ENCODE measurements around the gene PITPNM3. TPM values are rescaled to one million over a fixed set of nuclear protein-coding genes. Genes with fewer than 3 reads are reported as not detected.

The PITPNM3 gene
- polyA plus RNA-seq, 1 donor from 2014 or later, result not detected

DNA sequence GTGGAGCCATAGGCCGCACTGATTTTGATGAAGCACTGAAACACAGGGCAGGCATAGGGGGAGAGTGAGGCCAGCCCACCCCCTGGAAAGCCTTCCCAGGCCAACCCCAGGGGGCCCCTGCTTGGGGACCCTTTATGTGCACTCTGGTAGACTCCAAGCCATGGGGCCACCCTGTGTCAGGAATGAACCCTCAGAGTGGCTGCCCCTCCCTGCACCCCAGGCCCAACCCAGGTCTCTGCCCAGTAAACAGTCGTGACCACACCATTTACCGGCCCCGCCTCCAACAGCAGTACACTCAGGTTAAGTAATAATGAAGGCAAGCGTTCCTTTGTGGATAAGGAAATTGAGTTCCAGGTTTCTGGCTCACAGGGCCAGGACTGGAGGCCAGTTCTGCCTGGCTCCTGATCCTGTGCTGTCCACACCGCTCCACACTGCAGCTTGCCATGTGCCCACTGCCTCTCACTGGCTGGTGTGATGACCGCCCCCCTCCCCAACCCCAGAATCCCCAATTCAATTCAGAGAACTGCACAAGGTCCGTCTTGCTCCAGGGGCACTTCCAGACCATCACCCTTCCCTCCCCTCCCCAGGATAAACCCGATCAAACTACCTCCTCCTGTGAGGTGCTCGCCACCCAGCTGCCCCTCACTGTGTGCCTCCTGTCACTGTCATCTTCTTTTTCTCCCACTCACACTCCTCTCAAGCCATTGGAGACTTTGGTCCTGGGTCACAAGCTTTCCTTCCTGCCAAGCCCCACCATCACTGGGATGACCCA, 98.5 kb downstream of the PITPNM3 start:
- Mint-ChIP-seq H3K27me3 (peaks cover 7% of the 10 kb centered on the region), H3K27ac (no peak overlapping the region), H3K9me3 (no peaks in the 10 kb centered on the region), H3K36me3 (no peaks in the 10 kb centered on the region), H3K4me1 (peaks cover 7 to 9% (median 8%) of the 10 kb centered on the region in 3 donors), H3K4me3 (no peak overlapping the region)

DNA sequence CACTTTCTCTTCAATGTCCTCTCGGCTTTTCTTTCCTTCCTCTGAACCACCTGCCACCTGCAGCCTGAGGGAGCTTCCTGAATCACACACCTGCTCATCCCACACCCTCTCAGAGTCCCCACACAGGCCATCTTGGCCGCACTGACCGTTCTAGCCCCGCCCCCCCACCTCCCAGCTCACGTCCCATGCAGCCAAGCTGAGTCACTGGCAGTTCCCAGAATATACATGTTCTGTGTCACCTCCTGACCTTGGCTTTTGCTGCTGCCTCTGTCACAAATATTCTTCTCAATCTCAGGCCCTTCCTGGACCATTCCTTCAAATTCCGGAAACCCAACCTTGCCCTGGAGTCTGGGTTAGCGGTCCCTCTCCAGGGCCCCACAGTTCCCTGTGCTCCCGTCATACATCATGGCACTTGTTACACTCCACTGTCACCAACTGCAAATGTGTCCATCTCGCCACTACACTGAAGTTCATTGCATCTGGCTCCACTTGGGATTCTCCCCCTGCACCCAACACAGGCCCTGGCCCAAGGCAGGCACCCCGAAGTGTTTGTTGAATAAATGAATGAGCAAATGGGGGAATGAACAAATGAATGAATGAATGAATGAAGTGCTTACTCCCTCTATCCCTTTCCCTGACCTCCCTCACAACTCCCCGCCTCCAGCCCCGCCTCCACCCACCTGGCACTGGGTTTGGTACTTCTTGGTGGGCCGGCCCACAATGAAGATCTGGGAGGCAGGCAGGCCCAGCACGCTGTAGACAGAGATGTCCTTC, 99.3 kb downstream of the PITPNM3 start:
- Mint-ChIP-seq H3K9me3 (no peaks in the 10 kb centered on the region), H3K27me3 (peaks cover 5% of the 10 kb centered on the region), H3K36me3 (no peaks in the 10 kb centered on the region), H3K4me3 (no peak overlapping the region), H3K27ac (peak overlapping the region in 1 of 3 donors; percentile 29), H3K4me1 (peaks cover 6 to 14% (median 8%) of the 10 kb centered on the region in 3 donors)

DNA sequence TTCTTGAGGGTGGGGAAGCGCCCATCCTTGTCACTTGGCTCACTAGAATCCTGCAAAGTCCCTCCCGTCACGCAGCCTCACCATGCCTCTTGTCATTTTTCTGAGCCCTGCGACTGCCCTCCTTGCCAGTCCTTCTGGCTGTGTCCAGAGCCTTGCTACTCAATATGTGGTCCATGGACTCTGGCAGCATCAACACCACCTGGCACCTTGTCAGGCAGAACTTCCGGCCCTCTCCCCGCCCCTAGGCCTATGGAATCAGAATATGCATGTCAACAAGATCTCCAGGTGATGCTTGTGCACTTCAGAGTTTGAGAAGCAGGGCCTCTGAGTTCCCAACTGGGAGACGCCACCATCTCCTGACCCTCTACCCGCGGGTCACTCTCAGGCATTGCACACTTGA, 100.0 kb downstream of the PITPNM3 start:
- Mint-ChIP-seq H3K36me3 (no peaks in the 10 kb centered on the region), H3K4me3 (peak overlapping the region in 1 of 4 donors; percentile 19), H3K9me3 (no peaks in the 10 kb centered on the region), H3K27me3 (peaks cover 5% of the 10 kb centered on the region), H3K4me1 (peaks cover 7 to 14% (median 8%) of the 10 kb centered on the region in 3 donors), H3K27ac (peak overlapping the region in 1 of 3 donors; percentile 6)

DNA sequence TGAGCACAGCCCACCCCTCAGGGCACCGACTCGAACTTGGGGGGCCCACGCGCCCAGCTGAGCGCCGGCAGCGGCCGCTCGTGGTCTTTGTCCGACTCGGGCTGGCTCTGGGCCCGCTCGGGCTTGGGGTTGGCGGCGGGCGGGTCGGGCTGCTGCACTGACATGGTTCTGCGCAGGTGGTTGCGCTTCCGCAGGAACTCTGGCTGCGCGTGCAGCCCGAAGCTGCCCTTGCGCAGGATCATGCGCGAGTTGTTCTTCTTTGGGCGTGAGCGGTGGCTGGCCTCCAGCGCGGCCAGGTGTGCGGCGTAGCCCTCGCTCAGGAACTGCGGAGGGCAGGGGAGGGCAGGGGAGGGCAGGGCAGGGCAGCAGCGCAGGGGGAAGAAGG, 101.0 kb downstream of the PITPNM3 start:
- H3K27ac Mint-ChIP-seq, result peak overlapping the region in 1 of 3 donors; percentile 92
- H3K27me3 Mint-ChIP-seq, result peaks cover 5% of the 10 kb centered on the region
- H3K9me3 Mint-ChIP-seq, result no peaks in the 10 kb centered on the region
- no peaks in the 10 kb centered on the region for H3K36me3 Mint-ChIP-seq
- H3K4me1 Mint-ChIP-seq, result peaks cover 11 to 17% (median 13%) of the 10 kb centered on the region in 3 donors
- H3K4me3 Mint-ChIP-seq, result peak overlapping the region in 3 of 4 donors; percentile 48 to 85 (median 82)

DNA sequence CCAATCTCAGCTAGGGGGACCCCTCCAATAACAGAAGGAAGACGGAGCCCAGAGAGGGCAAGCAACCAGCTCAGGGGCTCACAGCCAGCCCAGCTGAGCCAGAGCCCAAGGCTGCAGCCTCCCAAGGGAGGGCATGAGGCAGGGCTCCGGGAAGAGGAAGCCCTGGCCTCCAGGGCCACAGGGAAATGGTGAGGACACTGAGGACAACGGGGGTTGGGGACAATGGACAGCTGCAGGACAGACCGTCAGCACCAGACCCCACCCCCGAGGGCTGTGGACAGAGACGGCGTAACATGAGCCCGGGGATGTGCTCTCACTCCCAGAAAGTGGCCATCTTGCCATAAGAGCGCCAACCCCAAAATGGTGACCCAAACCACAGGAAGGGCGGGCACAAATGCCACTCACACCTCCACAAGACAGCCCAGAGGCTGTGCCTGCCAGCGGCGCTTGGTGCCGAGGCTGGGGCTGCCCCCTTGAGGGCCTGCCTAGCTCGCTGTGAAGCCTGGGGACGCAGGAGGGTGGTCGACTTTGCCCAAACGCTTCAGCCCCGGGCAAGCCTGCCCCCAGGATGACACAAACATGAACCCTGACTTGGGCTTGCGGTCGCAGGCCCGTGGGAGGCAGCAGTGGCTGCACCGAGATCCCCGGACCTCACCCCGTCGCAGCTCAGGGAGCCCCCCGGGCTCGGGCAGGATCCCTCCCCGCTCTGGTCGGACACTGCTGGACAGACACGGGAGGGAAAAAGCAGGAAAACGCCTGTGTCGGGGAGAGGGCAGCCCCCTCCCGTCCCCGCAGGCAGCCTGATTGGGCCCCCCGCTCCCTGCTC, 101.6 kb downstream of the PITPNM3 start:
- Mint-ChIP-seq H3K27me3 (peaks cover 3% of the 10 kb centered on the region), H3K27ac (peak overlapping the region in 1 of 3 donors; percentile 56), H3K36me3 (no peaks in the 10 kb centered on the region), H3K9me3 (no peaks in the 10 kb centered on the region), H3K4me1 (peaks cover 11 to 17% (median 13%) of the 10 kb centered on the region in 3 donors), H3K4me3 (no peak overlapping the region)

DNA sequence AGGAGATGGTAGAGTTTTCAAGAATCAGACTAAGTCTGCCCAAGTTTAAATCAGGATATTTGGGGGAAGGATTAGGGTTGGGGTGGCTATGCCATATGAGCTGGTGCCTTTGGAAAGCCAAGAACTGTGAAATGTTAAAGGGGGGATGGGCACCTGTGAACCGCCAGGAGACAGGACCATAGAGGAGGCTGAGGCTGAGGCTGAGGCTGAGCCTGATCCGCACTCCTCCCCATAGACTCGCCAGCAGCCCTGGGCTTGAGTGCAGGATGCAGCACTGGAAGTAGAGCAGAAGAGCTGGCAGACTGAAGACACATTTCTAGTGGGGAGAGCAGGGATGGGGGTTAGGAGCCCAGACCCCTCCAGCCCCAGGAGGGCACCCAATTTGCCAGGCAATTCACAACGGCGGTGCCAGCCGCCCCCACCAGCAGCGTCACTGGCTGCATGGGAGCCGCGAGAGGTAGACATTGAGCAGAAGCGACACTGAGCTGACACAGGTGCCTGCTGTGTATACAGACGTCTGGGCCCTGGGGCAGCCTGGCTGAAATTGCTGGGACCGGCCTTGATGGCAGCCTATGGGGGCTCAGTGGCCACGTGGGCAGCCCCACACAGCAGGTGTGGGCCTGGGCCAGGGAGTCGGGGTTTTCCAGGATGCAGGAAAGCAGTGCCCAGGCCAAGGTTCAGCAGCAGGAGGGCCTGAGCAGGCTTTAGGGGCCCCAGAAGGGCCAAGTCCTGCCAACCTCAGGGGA, 102.9 kb downstream of the PITPNM3 start:
- Mint-ChIP-seq H3K4me3 (peak overlapping the region in 1 of 4 donors; percentile 82), H3K9me3 (no peaks in the 10 kb centered on the region), H3K36me3 (no peaks in the 10 kb centered on the region), H3K4me1 (peaks cover 11 to 17% (median 13%) of the 10 kb centered on the region in 3 donors), H3K27ac (peak overlapping the region; percentile 53 to 75 (median 56)), H3K27me3 (peaks cover 4% of the 10 kb centered on the region)

DNA sequence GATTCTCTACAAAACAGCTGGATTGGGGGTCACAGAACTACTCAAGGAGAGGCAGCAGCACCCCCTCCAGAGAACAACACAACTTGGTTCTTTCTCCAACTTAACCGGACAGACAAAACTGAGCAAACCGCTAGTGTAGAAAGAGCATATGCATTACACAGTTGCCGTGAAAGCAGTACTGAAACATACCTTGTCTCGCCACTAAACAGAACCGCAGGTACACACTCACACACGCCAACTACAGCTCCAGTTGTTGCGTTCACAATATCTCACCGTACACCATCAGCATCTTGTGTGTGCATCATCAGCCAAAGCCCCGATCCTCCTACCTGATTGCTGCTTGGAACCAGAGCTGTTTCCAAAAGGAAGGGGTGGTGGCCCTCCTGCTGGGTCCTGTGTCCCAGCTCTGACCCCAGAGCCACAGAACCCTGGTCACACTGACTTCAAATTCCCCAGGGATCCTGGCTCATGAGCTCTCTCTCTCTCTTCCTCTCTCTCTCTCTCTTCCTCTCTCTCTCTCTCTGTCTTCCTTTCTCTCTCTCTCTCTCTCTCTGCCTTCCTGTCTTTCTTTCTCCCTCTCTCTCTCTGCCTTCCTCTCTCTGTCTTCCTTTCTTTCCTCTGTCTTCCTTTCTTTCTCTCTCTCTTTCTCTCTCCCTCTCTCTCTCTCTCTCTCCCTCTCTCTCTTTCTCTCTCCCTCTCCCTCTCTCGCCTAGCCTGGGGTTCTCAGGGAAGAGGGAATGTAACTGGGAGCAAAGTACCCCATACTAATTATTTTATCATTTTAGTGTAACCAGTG, 103.7 kb downstream of the PITPNM3 start:
- Mint-ChIP-seq H3K9me3 (no peaks in the 10 kb centered on the region), H3K4me1 (peaks cover 11 to 17% (median 13%) of the 10 kb centered on the region in 3 donors), H3K36me3 (no peaks in the 10 kb centered on the region), H3K27me3 (peaks cover 4% of the 10 kb centered on the region), H3K4me3 (no peak overlapping the region), H3K27ac (no peak overlapping the region)

DNA sequence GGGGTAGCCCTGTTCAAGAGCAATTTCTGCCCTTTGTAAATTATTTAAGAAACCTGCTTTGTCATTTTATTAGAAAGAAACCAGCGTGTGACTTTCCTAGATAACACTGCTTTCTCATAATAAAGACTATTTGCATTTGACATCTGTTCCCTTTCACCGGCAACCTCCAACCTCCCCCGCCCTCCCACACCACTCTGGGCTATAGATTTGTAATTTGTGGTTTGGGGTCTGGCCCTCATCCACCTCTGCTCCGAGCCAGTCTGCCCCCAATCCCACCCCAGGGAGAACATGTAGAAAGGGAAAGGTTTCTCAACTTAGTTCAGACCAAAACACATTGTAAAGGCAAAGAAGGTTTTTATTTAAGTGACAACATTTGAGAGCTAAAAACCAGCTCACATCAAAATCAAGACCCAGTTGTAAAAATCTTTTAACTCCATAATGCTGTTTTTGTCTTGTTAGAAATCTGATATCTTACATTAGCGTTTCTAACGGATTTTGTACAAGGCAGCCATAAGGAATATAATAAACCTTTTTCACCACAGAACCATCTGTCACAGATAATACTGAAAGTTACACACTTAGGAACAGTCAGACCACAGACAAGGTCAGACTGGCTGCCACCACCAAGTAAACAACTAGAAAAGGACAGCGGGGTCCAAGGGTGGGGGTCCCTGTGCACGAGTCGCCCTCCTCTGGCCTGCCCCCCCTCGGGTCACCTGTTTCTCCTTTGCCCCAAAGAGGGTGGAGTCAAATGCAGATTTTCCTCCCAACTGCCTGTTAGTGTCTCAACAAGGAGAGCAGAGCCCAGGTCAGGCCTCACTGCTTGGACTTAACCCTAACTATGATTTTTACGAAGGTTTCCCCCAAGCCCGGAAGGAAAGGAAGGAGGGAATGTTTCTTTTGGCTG, 105.2 kb downstream of the PITPNM3 start:
- peaks cover 7 to 13% (median 11%) of the 10 kb centered on the region in 3 donors for H3K4me1 Mint-ChIP-seq
- H3K27ac Mint-ChIP-seq, result peak overlapping the region in 1 of 3 donors; percentile 51
- H3K36me3 Mint-ChIP-seq, result no peaks in the 10 kb centered on the region
- H3K9me3 Mint-ChIP-seq, result no peaks in the 10 kb centered on the region
- peak overlapping the region in 1 of 4 donors; percentile 37 for H3K4me3 Mint-ChIP-seq
- peaks cover 3% of the 10 kb centered on the region for H3K27me3 Mint-ChIP-seq

DNA sequence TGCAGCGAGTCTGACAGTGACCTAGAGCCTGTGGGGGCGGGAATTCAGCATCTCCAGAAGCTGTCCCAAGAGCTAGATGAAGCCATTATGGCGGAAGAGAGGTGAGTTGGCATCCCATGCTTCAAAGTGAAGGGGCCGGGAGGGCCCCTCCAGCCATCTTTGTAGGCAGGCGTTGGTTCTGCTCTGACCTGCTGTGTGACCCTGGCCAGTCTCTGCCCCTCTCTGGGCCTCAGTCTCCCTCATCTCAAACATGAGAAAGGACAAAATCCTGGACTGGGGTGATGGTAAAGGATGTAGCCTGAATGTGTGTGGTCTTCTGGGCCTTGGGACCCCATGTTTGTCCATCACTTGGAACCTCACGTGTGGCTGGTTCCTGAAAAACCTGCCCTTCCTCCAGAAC, 107.0 kb downstream of the PITPNM3 start:
- Mint-ChIP-seq H3K4me1 (peaks cover 10 to 16% (median 14%) of the 10 kb centered on the region in 3 donors), H3K36me3 (peaks cover under 1% of the 10 kb centered on the region), H3K27me3 (peaks cover 2% of the 10 kb centered on the region), H3K27ac (no peak overlapping the region), H3K9me3 (no peaks in the 10 kb centered on the region), H3K4me3 (no peak overlapping the region)

DNA sequence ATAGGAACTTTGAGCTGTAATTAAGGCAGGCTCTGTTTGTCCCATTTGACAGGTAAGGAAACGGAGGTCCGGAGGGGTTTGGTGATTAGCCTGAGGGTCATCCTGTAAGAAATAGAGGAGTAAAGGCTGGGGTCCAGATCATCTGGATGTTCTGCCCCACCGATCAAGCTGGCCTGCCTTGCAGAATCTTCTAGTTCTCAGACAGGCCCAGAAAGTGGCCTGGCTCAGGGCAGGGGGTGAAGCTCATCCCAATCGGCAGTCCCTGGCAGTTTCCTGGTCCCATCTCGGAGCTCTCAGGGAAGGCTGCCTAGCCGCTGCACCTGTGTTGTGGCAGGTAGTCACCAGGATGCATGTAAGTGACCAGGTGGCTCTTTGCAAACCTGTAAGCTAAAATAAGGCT, 107.9 kb downstream of the PITPNM3 start:
- H3K4me3 Mint-ChIP-seq, result peak overlapping the region in 2 of 4 donors; percentile 49 to 50
- H3K4me1 Mint-ChIP-seq, result peaks cover 15 to 17% (median 15%) of the 10 kb centered on the region in 3 donors
- no peak overlapping the region for H3K27ac Mint-ChIP-seq
- no peaks in the 10 kb centered on the region for H3K9me3 Mint-ChIP-seq
- H3K27me3 Mint-ChIP-seq, result peaks cover 2% of the 10 kb centered on the region
- H3K36me3 Mint-ChIP-seq, result peaks cover 1% of the 10 kb centered on the region

DNA sequence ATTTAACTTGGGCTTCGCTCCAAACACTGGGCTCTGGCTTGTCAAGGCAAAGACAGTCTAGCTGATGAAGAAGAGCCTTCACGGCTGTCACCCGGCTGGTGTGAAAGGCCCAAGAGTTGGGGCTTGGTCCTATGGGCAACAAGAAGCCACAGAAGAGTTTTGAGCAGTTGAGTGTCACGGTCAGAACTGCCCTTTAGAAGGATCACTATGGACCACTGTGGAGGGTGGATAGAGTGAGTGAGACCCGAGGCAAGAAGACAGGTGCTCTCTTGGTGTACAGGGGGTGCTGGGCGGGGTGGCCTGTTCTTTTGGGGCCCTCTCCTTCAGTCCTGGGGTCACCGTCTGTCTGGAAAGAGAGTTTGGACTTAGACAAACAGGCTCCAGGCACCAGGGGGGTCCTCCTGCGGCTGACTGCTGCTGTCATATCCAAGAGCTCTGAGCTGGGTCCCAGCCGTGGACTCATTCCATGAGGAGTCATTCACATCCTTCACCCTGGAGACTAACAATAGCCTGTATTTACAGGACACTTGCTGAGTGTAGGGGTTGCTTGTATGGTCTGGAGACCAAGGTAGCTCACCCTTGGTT, 109.7 kb downstream of the PITPNM3 start:
- H3K36me3 Mint-ChIP-seq, result peaks cover 1% of the 10 kb centered on the region
- H3K4me1 Mint-ChIP-seq, result peaks cover 12 to 17% (median 15%) of the 10 kb centered on the region in 3 donors
- H3K4me3 Mint-ChIP-seq, result peak overlapping the region in 1 of 4 donors; percentile 33
- no peak overlapping the region for H3K27ac Mint-ChIP-seq
- H3K27me3 Mint-ChIP-seq, result peaks cover 2% of the 10 kb centered on the region
- H3K9me3 Mint-ChIP-seq, result no peaks in the 10 kb centered on the region

DNA sequence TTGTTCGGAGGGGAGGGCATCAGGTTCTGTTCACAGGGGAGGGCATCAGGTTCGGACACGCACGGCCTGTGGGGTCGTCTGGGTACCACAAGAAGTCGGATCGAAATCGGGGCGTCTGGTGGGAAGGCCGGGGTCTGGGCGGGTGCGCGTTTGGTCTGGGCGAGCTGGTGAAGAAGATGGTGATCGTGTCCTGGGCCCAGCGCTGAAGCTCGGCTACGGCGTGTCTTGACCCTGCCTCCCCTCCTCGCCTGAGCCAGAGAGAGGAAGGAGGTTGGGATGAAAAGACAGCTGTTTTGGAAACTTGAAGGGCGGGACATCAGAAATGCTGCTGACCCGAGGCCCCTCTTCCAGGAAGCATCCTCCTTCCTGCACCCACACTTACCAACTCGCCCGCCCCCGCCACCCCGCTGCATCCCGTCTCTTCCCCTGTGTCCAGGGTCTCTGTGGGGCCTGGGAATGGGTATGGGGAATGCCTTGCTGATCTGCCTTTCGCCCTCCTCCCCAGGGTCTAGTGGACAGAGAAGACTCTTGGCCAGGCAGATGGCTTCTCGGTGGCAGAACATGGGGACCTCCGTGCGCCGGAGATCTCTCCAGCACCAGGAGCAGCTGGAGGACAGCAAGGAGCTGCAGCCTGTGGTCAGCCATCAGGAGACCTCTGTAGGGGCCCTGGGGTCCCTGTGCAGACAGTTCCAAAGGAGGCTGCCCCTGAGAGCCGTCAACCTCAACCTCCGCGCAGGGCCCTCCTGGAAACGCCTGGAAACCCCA, 111.6 kb downstream of the PITPNM3 start:
- Mint-ChIP-seq H3K4me3 (peak overlapping the region; percentile 86 to 96 (median 91)), H3K27ac (peak overlapping the region in 2 of 3 donors; percentile 69 to 88), H3K4me1 (peaks cover 8 to 12% (median 9%) of the 10 kb centered on the region in 3 donors), H3K36me3 (peaks cover 1% of the 10 kb centered on the region), H3K27me3 (peaks cover 2% of the 10 kb centered on the region), H3K9me3 (no peaks in the 10 kb centered on the region)

Measured in IgD-negative memory B cell (primary cell).